KMS-11 (cell line): ENCODE measurements around the gene FUBP3.

Source experiments
- H2AFZ ChIP-seq: fragments of 200-600 bp; sonication (generic); 2 replicates; pipeline ENCODE4 v1.6.1; 2016; ENCODE audit warnings: antibody characterized with exemption, mixed run types, low read depth
- H3K27ac ChIP-seq: fragments of 200-600 bp; sonication (generic); 2 replicates; pipeline ENCODE4 v1.6.1; 2016; ENCODE audit warnings: mild to moderate bottlenecking, mixed run types
- H3K27me3 ChIP-seq: fragments of 200-600 bp; sonication (generic); 2 replicates; pipeline ENCODE4 v1.6.1; 2017; ENCODE audit warnings: mild to moderate bottlenecking, low read depth, mixed run types, moderate library complexity; ENCODE audit not compliant: insufficient read depth
- H3K36me3 ChIP-seq: fragments of 200-600 bp; sonication (generic); 2 replicates; pipeline ENCODE4 v1.6.1; 2017; ENCODE audit warnings: mild to moderate bottlenecking, mixed run types; ENCODE audit not compliant: insufficient read depth
- H3K4me1 ChIP-seq: fragments of 200-600 bp; sonication (generic); 2 replicates; pipeline ENCODE4 v1.6.1; 2016; ENCODE audit warnings: mild to moderate bottlenecking, low read depth, mixed run types; ENCODE audit not compliant: poor library complexity, severe bottlenecking
- H3K4me2 ChIP-seq: fragments of 200-600 bp; sonication (generic); 2 replicates; pipeline ENCODE4 v1.7.0; 2016; ENCODE audit warnings: mild to moderate bottlenecking, mixed run types
- H3K4me3 ChIP-seq: fragments of 200-600 bp; sonication (generic); IDR thresholded peaks from 2 replicates; pipeline ENCODE4 v1.6.1; 2017; ENCODE audit warnings: low read depth, low read length, mixed read lengths; ENCODE audit not compliant: insufficient read depth
- H3K79me2 ChIP-seq: fragments of 200-600 bp; sonication (generic); 2 replicates; pipeline ENCODE4 v1.6.1; 2016; ENCODE audit warnings: low read depth, mixed run types; ENCODE audit not compliant: insufficient read depth
- H3K9ac ChIP-seq: fragments of 200-600 bp; sonication (generic); 2 replicates; pipeline ENCODE4 v1.6.1; 2016; ENCODE audit warnings: mild to moderate bottlenecking, mixed run types
- H4K20me1 ChIP-seq: fragments of 200-600 bp; sonication (generic); 2 replicates; pipeline ENCODE4 v1.6.1; 2016; ENCODE audit warnings: mild to moderate bottlenecking, mixed run types; ENCODE audit not compliant: insufficient read depth
- TF ChIP-seq, protein P1 (sequence below): fragments of 200-600 bp; sonication (generic); conservative IDR thresholded peaks from 2 replicates; pipeline ENCODE4 v1.6.1; 2017; ENCODE audit warnings: low read depth, mild to moderate bottlenecking, antibody characterized with exemption, low read length, moderate library complexity, mixed read lengths

The FUBP3 gene

DNA sequence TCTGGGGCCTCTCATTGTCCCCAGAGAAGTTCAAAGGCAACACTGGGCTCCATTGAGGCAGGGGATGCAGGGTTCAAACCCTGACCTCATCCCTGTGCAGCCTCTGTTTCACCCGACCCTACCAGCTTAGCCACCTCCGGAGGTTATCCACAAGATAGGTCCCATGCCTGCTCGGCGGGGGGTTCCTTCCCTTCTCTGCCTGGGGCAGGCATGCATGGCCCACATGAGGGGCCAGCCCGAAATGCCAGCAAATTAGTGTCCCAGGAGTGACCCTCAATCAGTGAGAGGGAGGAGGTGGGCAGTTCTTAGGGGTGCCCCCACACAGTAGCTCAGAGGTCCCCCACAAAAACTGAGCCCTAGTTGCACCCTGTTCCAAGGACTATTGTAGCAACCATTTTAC is 24.8 kb upstream of the FUBP3 start:
- Histone ChIP-seq H3K27ac (no peak overlapping the region), H3K79me2 (no peaks in the 10 kb centered on the region), H3K4me1 (no peaks in the 10 kb centered on the region), H3K4me2 (no peak overlapping the region), H3K4me3 (no peak overlapping the region), H3K27me3 (peaks cover 78% of the 10 kb centered on the region), H3K9ac (no peak overlapping the region), H2AFZ (no peak overlapping the region), H4K20me1 (no peaks in the 10 kb centered on the region), H3K36me3 (no peaks in the 10 kb centered on the region)
- TF ChIP-seq, protein P1, sequence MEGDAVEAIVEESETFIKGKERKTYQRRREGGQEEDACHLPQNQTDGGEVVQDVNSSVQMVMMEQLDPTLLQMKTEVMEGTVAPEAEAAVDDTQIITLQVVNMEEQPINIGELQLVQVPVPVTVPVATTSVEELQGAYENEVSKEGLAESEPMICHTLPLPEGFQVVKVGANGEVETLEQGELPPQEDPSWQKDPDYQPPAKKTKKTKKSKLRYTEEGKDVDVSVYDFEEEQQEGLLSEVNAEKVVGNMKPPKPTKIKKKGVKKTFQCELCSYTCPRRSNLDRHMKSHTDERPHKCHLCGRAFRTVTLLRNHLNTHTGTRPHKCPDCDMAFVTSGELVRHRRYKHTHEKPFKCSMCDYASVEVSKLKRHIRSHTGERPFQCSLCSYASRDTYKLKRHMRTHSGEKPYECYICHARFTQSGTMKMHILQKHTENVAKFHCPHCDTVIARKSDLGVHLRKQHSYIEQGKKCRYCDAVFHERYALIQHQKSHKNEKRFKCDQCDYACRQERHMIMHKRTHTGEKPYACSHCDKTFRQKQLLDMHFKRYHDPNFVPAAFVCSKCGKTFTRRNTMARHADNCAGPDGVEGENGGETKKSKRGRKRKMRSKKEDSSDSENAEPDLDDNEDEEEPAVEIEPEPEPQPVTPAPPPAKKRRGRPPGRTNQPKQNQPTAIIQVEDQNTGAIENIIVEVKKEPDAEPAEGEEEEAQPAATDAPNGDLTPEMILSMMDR = no peak

DNA sequence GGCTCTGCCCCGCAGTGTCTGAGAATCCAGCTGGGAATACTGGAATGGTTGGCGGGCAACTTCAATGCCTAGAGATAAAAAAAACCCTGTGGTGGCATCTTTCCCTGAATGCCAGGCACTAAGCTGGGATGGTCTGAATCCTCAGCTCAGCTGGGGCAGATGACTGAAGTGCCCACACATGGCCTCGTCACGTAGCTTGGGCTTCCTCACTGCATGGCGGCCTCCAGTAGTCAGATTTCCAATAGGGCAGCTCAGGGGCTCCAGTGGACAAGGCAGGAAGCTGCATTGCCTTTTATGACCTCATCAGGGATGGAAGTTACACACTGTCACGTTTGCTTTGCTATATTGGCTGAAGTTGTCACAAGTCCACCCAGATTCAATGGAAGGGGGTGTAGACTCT is 24.3 kb upstream of the FUBP3 start:
- TF ChIP-seq, protein P1 = no peak

DNA sequence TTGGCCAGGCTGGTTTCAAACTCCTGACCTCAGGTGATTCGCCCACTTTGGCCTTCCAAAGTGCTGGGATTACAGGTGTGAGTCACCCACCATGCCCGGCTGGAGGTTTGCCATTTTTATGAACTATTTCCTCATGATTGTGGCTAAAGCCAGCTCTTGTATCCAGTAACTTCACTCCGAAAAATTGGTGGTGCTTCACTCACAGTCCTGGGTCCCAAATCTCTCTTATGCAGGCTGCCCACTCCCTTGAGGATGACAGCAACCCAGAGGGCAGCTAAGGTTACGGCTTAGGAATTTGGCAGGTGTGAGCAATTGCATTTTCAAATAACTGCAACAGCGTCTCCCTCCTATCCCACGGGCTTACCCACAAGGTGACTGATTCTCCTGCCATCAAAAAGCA is 23.4 kb upstream of the FUBP3 start:
- H4K20me1 ChIP-seq = no peaks in the 10 kb centered on the region
- H2AFZ ChIP-seq = no peak overlapping the region
- no peak overlapping the region for H3K4me2 ChIP-seq
- H3K9ac ChIP-seq = no peak overlapping the region
- H3K27ac ChIP-seq = no peak overlapping the region
- no peaks in the 10 kb centered on the region for H3K36me3 ChIP-seq
- H3K27me3 ChIP-seq = peaks cover 89% of the 10 kb centered on the region
- H3K4me1 ChIP-seq = no peaks in the 10 kb centered on the region
- TF ChIP-seq, protein P1 = no peak
- no peak overlapping the region for H3K4me3 ChIP-seq
- H3K79me2 ChIP-seq = no peaks in the 10 kb centered on the region

More for the DNA sequence above, 24.3 kb upstream of the FUBP3 start:
- Histone ChIP-seq H2AFZ (no peak overlapping the region), H4K20me1 (no peaks in the 10 kb centered on the region), H3K9ac (no peak overlapping the region), H3K36me3 (no peaks in the 10 kb centered on the region), H3K27me3 (peaks cover 82% of the 10 kb centered on the region), H3K4me2 (no peak overlapping the region), H3K4me1 (no peaks in the 10 kb centered on the region), H3K27ac (no peak overlapping the region), H3K4me3 (no peak overlapping the region), H3K79me2 (no peaks in the 10 kb centered on the region)

DNA sequence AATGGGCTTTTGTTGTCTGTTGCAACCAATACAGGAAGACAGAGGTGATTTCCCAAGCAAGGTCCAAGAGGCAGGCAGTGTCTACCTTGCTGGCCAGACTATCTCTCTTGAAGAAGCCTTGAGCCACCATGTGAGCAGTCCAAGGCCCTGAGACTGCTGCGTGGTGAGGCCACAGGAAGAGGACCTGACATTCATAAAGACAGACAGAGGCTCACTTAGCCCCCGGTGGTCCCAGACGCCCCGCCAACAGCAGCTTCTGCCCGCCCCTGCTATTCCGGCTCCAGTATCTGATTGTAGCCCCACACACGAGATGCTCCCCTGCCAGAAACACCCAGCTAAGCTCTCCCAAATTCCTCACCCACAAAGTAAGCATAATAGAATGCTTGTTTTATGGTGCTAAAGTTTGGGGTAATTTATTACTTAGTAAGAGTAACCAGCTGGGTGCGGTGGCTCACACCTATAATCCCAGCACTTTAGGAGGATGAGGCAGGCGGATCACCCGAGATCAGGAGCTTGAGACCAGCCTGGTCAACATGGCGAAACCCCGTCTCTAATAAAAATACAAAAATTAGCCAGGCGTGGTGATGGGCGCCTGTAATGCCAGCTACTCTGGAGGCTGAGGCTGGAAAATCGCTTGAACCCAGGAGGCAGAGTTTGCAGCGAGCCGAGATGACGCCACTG is 22.8 kb upstream of the FUBP3 start:
- Histone ChIP-seq H3K27ac (no peak overlapping the region), H3K9ac (no peak overlapping the region), H3K4me3 (no peak overlapping the region), H3K4me2 (no peak overlapping the region), H3K79me2 (no peaks in the 10 kb centered on the region), H4K20me1 (no peaks in the 10 kb centered on the region), H3K36me3 (no peaks in the 10 kb centered on the region), H2AFZ (no peak overlapping the region), H3K4me1 (no peaks in the 10 kb centered on the region), H3K27me3 (peaks cover 88% of the 10 kb centered on the region)
- TF ChIP-seq, protein P1 = no peak
